HG02970 (cell line): Measurements from ENCODE around the gene PAPOLB.

Source experiments
- ATAC-seq: cut with Tn5 transposase; IDR thresholded peaks from one replicate; pipeline ENCODE4 v1.9.1; 2021; ENCODE audit warnings: mild to moderate bottlenecking, moderate library complexity, moderate number of reproducible peaks; ENCODE audit not compliant: unreplicated experiment, low FRiP score

Gene PAPOLB

DNA sequence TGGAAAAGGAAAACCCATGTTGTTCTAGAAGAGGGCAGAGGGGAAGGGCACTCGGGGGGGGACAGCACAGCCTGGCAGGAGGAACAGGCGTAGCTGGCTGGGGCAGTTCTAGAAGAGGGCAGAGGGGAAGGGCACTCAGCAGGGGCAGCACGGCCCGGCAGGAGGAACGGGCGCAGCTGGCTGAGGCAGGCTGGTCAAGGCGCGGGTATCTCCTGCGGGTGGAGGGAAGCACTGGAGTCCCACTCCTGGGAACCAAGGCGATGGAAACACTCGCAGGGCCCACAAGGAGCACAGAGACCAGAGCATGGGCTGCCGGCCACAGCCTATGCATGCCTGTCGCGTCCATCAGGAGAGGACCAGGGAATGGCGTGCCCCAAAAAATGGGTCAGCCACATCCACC is 36.7 kb downstream of the PAPOLB start:
- no peak for ATAC-seq

DNA sequence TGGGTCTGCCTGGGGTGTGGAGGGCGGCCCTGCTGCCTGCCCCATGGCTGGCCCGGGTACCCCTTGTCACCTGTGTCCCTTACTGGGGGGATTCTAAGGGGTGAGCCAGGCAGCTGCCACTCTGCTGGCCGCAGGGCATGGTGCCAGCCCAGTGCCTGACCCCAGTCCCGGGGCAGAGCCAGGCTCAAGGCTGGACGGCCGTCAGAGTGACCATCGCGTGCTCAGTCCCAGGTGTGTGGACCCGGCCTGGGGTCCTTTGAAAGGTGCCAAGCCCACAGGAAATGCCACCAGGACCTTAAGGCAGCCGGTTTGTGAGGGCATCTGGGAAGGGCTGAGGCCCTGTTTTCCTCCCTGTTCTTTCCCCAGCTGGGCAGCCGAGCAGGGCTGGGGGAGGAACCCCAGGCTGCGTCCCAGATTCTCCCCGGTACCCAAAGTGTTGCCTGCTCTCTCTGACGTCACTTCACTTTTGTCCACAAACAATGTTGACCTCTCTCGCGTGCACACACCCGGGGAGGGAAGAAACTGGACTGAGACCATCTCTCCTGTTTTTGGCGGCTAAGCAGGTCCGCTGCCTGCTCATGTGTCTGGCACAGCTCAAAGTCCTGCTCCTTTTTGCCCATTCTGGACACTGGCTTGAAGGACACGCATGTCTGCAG is 37.6 kb downstream of the PAPOLB start:
- no peak for ATAC-seq

- no peak for ATAC-seq
Measured at GRCh38 chr7:4823441-4824119, 38.2 kb downstream of the PAPOLB start.

DNA sequence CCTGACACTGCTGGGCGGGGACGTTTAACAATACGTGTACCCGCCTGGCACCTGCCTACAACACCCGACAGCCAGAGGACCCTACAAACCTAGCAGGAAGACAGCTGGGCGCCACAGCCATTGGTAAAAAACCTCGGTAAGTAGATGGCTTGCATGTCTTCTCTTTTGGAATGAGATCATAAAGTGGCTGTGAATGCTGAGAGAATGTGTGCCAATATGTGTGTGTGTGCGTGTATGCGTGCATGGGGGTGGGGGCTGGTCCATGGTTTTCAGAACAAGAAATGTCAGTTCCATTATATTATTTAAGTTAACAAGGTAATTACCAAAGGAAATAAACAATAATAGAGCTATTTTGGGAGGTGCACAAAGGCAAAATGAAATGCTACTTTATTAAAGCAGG is 39.2 kb downstream of the PAPOLB start:
- no peak for ATAC-seq

DNA sequence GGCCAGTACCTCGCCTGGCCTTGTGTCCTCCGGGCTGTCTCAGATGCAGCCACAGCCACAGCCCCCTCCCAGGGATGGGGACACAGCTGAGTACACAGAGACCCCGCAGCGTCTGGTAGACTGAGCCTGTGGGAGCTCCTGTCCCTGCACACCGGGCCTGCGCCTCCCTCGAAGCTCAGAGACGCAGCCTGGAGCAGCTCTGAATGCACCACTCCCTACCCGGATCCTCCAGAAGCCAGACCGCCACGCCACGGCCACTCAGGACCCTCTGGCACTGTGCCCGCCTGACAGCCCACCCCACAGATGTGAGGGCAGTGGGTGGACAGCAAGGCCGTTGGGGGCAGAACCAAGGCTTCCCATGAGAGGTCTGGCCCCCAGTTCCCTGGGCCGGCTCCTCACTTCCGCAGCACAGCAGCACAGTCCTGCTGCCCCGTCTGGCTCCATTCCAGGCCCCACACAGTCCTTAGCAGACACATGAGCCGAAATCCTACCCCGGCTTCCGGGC is 40.8 kb downstream of the PAPOLB start:
- ATAC-seq, result no peak

DNA sequence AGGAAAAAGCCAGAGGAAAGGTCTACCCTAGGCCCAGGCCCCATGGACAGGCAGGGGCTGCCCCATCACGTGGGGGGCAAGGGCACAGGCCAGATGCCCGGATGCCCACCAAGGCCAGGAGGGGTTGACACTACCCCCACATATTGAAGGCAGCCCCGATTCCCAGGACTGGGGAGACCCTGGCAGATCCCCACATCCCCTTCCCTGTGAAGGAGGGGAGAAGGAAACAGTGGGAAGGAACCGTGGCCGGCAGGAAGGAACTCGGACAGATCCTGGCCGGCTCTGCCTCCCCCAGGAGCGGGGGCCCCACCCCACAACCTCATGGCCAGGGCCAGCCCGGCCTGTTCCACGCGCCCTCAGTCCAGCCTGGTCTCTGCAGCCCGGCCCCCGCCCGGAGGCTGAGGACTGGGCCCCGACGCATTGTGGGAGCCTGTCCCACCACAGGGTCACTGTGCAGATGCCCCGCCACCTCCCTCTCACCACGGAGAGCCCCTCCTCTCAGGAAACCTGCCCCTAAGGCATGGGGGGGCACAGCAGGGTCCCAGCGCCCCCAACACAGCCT is 41.3 kb downstream of the PAPOLB start:
- ATAC-seq, result no peak

DNA sequence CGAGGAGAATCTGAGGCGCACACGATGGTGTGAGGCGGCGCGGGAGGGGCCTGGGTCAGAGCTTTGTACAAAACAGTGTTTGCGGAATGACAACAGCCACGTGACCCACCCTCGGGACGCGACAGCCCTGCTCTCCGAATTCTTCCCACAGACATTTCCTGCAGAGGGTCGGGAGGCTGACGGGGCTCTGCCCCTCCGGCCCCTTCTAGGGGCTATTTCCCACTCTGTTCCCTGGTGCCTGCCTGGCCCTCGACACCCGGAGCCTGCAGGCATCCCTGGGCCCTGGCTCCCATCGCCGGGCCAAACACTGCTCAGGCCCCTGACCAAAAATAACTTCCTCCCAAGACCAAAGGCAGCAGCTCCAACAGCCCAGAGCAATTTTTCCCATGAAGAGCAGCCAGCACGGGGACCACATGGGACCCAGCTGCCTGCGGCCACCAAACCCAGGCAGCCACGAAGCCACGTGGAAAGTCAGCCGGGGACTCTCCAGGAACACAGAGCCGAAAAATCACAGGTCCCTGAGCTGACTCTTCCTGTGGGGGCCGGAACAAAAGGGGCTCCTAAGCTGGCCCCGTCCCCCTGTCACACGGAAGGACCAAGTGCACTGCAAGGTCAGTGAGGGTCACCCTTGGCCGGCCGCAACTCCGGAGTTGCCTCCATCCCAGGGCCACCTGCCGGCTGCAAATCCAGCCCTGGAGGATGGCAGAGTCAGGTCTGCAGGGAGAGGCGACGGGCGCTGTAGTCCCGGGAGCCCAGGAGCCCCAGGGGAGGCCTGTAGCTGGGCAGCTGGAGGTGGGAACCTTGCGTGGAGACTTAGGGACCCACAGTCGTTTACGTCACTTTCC is 42.0 kb downstream of the PAPOLB start:
- ATAC-seq, result no peak

DNA sequence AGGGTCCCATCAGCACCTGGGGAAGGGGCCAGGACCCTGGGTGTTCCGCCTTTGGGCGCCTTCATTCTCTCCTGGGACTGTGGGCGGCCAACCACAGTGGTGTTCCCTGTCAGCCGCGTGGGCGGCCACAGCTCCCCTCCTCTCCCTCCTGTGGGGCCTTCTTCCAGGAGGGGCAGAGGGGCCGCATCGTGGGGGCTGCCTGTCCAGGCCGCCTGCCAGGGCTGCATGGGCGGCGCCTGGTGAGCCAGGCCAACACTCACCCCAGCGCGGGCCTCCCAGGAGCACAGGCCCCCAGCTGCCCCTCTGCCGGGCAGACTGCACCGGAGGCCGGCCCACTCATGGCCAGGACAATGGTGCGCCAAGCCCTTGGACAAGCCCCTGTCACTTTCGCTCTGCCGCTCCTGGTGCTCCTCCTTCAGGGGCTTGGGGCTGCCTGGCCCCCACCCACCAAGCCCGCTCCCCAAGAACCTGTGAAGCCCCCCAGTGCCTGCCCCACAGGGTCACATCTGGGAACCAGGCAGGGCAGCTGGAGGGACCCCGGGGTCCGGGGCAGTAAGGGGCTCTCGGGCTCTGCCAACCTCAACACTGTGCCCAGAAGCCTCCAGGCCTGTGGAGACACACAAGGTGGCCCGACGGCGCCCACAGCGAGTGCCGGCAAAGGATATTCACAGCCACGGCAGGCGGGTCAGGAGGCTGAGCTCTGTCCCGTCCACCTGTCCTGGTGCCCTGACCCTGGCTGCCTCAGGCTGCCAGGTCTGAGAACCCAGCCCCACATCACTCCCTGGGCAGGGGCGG is 43.6 kb downstream of the PAPOLB start:
- no peak for ATAC-seq

DNA sequence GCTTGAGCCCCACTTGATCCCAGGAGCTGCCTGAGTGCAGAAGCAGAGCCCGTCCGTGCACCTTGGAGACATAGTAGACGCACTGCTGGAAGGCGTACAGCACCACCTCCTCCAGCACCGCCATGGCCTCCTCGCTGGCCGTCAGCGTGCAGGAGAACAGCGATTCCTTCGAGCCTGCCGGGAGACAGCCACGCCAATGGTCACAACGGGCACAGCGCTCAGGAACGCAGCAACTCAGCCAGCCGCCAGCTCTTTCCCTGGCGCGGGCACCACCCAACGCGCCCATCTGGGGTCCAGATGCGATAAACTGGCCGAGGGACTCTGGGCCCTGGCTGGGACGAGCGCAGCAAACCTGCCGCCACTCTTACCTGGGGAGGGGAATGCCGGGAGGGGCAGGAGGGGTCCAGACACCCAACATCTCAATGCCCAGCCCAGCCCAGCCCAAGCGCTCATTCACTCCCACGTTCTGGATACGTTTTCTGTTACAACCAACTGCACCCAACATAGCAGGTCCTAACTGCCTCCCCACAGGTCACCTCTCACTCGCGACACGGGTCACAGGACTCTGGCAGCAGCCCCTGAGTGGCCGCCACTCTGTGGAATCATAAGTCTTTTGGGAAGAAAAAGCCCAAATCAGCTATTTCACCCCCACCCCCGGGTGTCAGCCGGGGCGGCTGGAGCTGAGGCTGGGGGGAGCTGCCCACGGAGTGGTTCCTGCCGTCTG is 44.5 kb downstream of the PAPOLB start:
- no peak for ATAC-seq

GRCh38 chr7:4816419-4817080 is 45.3 kb downstream of the PAPOLB start:
- ATAC-seq, result no peak

GRCh38 chr7:4815609-4816418 is 46.0 kb downstream of the PAPOLB start:
- ATAC-seq, result no peak

- no peak for ATAC-seq
Measured at GRCh38 chr7:4815121-4815520, 46.7 kb downstream of the PAPOLB start.

- ATAC-seq, result no peak
Measured at GRCh38 chr7:4814433-4814832, 47.4 kb downstream of the PAPOLB start.

GRCh38 chr7:4809666-4810065 is 52.2 kb downstream of the PAPOLB start:
- ATAC-seq, result no peak

DNA sequence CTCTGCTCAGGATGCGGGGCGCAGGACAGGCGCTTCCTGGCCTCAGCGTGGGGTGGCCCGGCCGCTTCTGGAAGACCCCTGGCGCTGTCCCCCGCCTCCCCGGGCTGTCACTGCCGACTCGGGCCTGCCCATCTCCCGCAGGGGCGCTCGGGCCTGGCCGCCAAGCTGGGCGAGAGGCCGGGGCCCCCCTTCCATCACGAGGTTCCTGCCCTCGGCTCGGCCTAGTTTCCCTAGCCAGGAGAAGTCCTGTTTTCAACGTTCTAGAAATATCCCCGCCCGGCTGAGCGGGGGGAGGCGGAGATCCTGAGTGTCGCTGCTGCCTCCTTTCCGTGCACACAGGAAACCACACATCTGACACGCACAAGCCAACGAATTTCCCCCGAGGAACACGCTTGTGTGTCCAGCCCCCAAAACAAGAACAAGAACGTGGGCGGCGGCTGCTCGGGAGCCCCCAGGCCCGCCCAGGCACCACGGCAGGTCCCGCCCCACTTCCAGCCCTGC is 52.7 kb downstream of the PAPOLB start:
- ATAC-seq, result no peak

DNA sequence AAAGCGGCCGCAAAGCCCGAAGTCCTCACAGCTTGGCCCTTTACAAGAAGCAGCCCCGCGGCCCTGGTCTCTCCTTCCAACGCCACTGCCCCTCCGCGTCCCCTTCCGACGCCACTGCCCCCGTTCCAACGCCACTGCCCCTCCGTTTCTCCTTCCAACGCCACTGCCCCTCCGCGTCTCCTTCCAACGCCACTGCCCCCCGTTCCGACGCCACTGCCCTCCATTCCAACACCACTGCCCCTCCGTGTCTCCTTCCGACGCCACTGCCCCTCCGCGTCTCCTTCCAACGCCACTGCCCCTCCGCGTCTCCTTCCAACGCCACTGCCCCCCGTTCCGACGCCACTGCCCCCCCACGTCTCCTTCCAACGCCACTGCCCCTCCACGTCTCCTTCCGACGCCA is 53.3 kb downstream of the PAPOLB start:
- no peak for ATAC-seq

DNA sequence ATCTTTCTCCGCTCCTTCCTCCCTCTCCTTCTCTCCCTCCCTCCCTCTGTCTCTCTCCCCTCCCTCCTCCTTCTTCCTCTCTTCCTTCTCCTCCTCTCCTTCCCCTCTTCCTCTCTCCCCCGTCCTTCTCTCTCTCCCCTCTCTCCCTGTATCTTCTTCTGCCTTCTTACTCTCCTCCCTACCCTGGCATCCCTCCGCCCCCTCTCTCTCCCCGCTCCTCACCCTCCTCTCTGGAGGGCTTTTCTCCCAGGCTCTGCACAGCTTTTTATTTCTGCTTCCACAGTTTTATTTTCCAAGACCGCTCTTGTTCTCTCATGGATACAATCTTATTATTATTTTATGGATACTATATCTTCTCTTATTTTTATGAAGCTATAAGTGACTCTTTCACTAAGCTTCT is 53.8 kb downstream of the PAPOLB start:
- no peak for ATAC-seq
